ENCODE results near the gene CDKN1B. TPM values are rescaled to one million over a fixed set of nuclear protein-coding genes. Genes with fewer than 3 reads are reported as not detected.

CDKN1B gene
- total and polyA plus RNA-seq, 2 of the 13 experiments (the other 11 are each of a cell fraction or from before 2014, with no cell fraction given) = 20.1 to 37.2 TPM

DNA sequence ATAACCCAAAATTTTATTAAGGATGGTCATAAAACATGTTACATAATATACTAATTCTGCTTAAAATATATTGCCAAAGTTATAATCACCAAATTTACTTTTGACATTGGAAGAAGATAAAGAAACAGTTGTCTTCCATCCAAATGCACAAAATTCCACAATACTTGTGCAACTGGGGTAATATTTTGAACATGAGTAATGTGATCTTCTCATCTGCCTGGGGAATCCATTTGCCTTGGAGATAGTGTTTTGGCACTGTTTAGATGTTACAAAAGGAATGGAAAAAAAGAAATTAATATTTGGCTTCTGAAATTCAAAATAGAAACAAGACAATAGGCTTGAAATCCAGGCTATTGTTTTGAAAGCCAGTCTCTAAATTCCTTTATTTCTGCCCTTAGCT is 30.2 kb upstream of the CDKN1B start (continued):
- TF ChIP-seq, protein P1, sequence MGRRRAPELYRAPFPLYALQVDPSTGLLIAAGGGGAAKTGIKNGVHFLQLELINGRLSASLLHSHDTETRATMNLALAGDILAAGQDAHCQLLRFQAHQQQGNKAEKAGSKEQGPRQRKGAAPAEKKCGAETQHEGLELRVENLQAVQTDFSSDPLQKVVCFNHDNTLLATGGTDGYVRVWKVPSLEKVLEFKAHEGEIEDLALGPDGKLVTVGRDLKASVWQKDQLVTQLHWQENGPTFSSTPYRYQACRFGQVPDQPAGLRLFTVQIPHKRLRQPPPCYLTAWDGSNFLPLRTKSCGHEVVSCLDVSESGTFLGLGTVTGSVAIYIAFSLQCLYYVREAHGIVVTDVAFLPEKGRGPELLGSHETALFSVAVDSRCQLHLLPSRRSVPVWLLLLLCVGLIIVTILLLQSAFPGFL (CRISPR knock-in tag; IDR thresholded peaks at IDR 0.05) = no peak
- TF ChIP-seq GZF1 (CRISPR knock-in tag; IDR thresholded peaks at IDR 0.05) (no peak), ZNF839 (CRISPR knock-in tag; IDR thresholded peaks at IDR 0.05; ENCODE audit: borderline replicate concordance) (no peak), ATRX (CRISPR knock-in tag; IDR thresholded peaks at IDR 0.05; ENCODE audit: borderline replicate concordance) (no peak), HMG20A (CRISPR knock-in tag; IDR thresholded peaks at IDR 0.05; ENCODE audit: borderline replicate concordance) (no peak)

DNA sequence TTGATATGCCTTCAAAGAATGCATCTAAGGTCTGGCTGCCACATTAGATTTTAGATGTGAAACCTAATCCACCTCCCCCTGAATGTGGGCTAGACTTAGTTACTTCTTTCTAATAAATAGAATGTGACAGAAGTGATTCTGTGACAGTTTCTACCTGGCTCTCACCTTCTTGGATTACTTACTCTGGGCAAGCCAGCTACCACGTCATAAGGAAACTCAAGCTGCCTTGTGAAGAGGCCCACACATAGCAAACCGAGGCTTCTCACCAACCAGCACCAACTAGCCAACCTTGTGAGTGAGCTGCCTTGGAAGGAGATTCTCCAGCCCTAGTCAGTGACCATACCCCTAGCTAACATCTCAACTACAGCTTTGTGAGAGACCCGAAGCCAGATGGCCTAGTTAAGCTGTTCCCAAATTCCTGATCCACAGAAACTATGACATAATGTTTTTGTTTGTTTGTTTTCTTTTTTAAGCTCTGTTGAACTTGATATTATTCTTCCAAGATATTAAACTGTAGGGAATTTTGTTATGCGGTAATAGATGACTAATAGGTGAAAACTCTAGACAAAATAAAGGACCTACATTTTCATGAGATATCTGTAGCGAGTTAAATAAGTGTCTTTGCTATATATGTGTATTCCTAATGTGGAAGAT is 27.4 kb upstream of the CDKN1B start:
- intact Hi-C loops (cut with micrococcal nuclease; ENCODE audit: unreplicated experiment) = no loop called here
- H3K36me3 ChIP-seq (replicated peaks in 1 of 2; ENCODE audit: control insufficient read depth in 1 of 2, insufficient read depth in 2 of 2, low read length in 2 of 2) = no peaks in the 10 kb centered on the region
- FAIRE-seq = no peak
- H3K4me1 ChIP-seq (ENCODE audit: insufficient read depth, low read length) = no peaks in the 10 kb centered on the region
- ChIA-PET CTCF (ENCODE audit: low intra/inter-chr PET ratio, low total read pairs) (no interaction called here), POLR2A (no interaction called here)
- peak; percentile 50 for TF ChIP-seq ATF7 (IDR thresholded peaks at IDR 0.05)
- TF ChIP-seq ATF7 (CRISPR knock-in tag; IDR thresholded peaks at IDR 0.05) = no peak
- TF ChIP-seq ZNF749 (CRISPR knock-in tag; IDR thresholded peaks at IDR 0.05; ENCODE audit: borderline replicate concordance) = no peak
- no peak for TF ChIP-seq SNRNP70 (IDR thresholded peaks at IDR 0.05; ENCODE audit: low read depth, low read length)
- TF ChIP-seq, protein P2, sequence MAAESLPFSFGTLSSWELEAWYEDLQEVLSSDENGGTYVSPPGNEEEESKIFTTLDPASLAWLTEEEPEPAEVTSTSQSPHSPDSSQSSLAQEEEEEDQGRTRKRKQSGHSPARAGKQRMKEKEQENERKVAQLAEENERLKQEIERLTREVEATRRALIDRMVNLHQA (CRISPR knock-in tag; IDR thresholded peaks at IDR 0.05) = no peak
- TF ChIP-seq, protein P3, sequence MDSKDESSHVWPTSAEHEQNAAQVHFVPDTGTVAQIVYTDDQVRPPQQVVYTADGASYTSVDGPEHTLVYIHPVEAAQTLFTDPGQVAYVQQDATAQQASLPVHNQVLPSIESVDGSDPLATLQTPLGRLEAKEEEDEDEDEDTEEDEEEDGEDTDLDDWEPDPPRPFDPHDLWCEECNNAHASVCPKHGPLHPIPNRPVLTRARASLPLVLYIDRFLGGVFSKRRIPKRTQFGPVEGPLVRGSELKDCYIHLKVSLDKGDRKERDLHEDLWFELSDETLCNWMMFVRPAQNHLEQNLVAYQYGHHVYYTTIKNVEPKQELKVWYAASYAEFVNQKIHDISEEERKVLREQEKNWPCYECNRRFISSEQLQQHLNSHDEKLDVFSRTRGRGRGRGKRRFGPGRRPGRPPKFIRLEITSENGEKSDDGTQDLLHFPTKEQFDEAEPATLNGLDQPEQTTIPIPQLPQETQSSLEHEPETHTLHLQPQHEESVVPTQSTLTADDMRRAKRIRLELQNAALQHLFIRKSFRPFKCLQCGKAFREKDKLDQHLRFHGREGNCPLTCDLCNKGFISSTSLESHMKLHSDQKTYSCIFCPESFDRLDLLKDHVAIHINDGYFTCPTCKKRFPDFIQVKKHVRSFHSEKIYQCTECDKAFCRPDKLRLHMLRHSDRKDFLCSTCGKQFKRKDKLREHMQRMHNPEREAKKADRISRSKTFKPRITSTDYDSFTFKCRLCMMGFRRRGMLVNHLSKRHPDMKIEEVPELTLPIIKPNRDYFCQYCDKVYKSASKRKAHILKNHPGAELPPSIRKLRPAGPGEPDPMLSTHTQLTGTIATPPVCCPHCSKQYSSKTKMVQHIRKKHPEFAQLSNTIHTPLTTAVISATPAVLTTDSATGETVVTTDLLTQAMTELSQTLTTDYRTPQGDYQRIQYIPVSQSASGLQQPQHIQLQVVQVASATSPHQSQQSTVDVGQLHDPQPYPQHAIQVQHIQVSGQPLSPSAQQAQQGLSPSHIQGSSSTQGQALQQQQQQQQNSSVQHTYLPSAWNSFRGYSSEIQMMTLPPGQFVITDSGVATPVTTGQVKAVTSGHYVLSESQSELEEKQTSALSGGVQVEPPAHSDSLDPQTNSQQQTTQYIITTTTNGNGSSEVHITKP (CRISPR knock-in tag; IDR thresholded peaks at IDR 0.05; ENCODE audit: low read depth) = no peak
- in situ Hi-C loops (cut with HindIII; ENCODE audit: extremely low pct_ligation_motif_present, low pct_unique_long_range_greater_than_20kb) = no loop called here
- no peak overlapping the region for H2AFZ ChIP-seq (ENCODE audit: low read length)
- no peak overlapping the region for H3K4me3 ChIP-seq (replicated peaks in 1 of 3; ENCODE audit: insufficient read depth in 1 of 3, low read depth in 2 of 3, low read length in 3 of 3)
- no peaks in the 10 kb centered on the region for H3K27me3 ChIP-seq (ENCODE audit: control insufficient read depth in 1 of 2, insufficient read depth in 2 of 2, low read length in 2 of 2)
- BruUV-seq (replicated peaks) = no TSS peak
- H3K79me2 ChIP-seq (ENCODE audit: insufficient read depth, low read length) = no peaks in the 10 kb centered on the region
- no peak overlapping the region for H3K27ac ChIP-seq (ENCODE audit: extremely low read length, insufficient read depth, low read length)
- H3K9ac ChIP-seq (ENCODE audit: insufficient read depth, low read depth, low read length) = no peak overlapping the region
- no peak for ATAC-seq
- WGBS (ENCODE audit: low lambda C conversion rate) = 40% methylated on average over 5 of the region's 5 CpGs
- H4K20me1 ChIP-seq (ENCODE audit: insufficient read depth, low read length) = no peaks in the 10 kb centered on the region
- DNase-seq (ENCODE audit: low spot score) = no peak
- no peaks in the 10 kb centered on the region for H3K9me3 ChIP-seq (ENCODE audit: low read length)
- H3K4me2 ChIP-seq (ENCODE audit: low read depth, low read length) = no peak overlapping the region
